H9 (cell line): ENCODE results near the gene DOCK10. TPM values are rescaled to one million over a fixed set of nuclear protein-coding genes. Genes with fewer than 3 reads are reported as not detected.

Experiments used
- DNase-seq: peaks from one replicate; pipeline ENCODE4 v3.0.0-alpha.2; 2017
- H2AFZ ChIP-seq: one replicate; pipeline ENCODE4 v1.6.1; 2013; ENCODE audit warnings: mild to moderate bottlenecking, low read length, control low read depth, moderate library complexity
- H2AK5ac ChIP-seq: 2 replicates; pipeline ENCODE4 v1.6.1; 2013; ENCODE audit warnings: low read length, control low read depth, mixed read lengths; ENCODE audit not compliant: insufficient read length
- H2BK120ac ChIP-seq: one replicate; pipeline ENCODE4 v1.6.1; 2013; ENCODE audit warnings: low read depth, mild to moderate bottlenecking, low read length, control low read depth, inconsistent platforms; ENCODE audit not compliant: poor library complexity, severe bottlenecking
- H2BK12ac ChIP-seq: 2 replicates; pipeline ENCODE4 v1.6.1; 2013; ENCODE audit warnings: low read length, control low read depth, mixed read lengths, low read depth; ENCODE audit not compliant: insufficient read length
- H2BK15ac ChIP-seq: 2 replicates; pipeline ENCODE4 v1.6.1; 2013; ENCODE audit warnings: low read depth, low read length, control low read depth
- H2BK20ac ChIP-seq: one replicate; pipeline ENCODE4 v1.6.1; 2013; ENCODE audit warnings: low read depth, mild to moderate bottlenecking, low read length, control low read depth, inconsistent platforms; ENCODE audit not compliant: poor library complexity, severe bottlenecking
- H2BK5ac ChIP-seq: 2 replicates; pipeline ENCODE4 v1.6.1; 2013; ENCODE audit warnings: low read length, control low read depth, mixed read lengths; ENCODE audit not compliant: insufficient read length
- H3K14ac ChIP-seq: 2 replicates; pipeline ENCODE4 v1.6.1; 2013; ENCODE audit warnings: low read length, control low read depth; ENCODE audit not compliant: insufficient read depth
- H3K18ac ChIP-seq: 2 replicates; pipeline ENCODE4 v1.6.1; 2013; ENCODE audit warnings: low read depth, mild to moderate bottlenecking, mixed read lengths, low read length, control low read depth; ENCODE audit not compliant: insufficient read length
- H3K23ac ChIP-seq: 2 replicates; pipeline ENCODE4 v1.6.1; 2013; ENCODE audit warnings: low read length, control low read depth, mixed read lengths, low read depth; ENCODE audit not compliant: insufficient read length
- H3K23me2 ChIP-seq: 2 replicates; pipeline ENCODE4 v1.6.1; 2013; ENCODE audit warnings: low read depth, mild to moderate bottlenecking, mixed read lengths, low read length, control low read depth; ENCODE audit not compliant: insufficient read length, poor library complexity, severe bottlenecking
- H3K27ac ChIP-seq: 2 replicates; pipeline ENCODE4 v1.5.1; 2013; ENCODE audit warnings: low read length, control low read depth, mixed read lengths, low read depth; ENCODE audit not compliant: insufficient read length
- H3K27me3 ChIP-seq: 2 replicates; pipeline ENCODE4 v1.6.1; 2013; ENCODE audit warnings: low read length, control low read depth, inconsistent platforms; ENCODE audit not compliant: insufficient read depth
- H3K4ac ChIP-seq: 2 replicates; pipeline ENCODE4 v1.6.1; 2013; ENCODE audit warnings: low read depth, mild to moderate bottlenecking, control low read depth, inconsistent platforms, low read length, moderate library complexity
- H3K4me1 ChIP-seq: 2 replicates; pipeline ENCODE4 v1.6.1; 2013; ENCODE audit warnings: low read length, control low read depth, inconsistent platforms; ENCODE audit not compliant: insufficient read depth
- H3K4me2 ChIP-seq: 2 replicates; pipeline ENCODE4 v1.6.1; 2013; ENCODE audit warnings: low read length, control low read depth, mixed read lengths; ENCODE audit not compliant: insufficient read length, insufficient read depth
- H3K56ac ChIP-seq: 2 replicates; pipeline ENCODE4 v1.6.1; 2013; ENCODE audit warnings: low read depth, mild to moderate bottlenecking, mixed read lengths, low read length, control low read depth; ENCODE audit not compliant: insufficient read length
- H3K79me1 ChIP-seq: 2 replicates; pipeline ENCODE4 v1.6.1; 2013; ENCODE audit warnings: low read depth, mild to moderate bottlenecking, moderate library complexity, low read length, control low read depth, inconsistent platforms; ENCODE audit not compliant: insufficient read depth, poor library complexity, severe bottlenecking
- H3K79me2 ChIP-seq: 2 replicates; pipeline ENCODE4 v1.6.1; 2013; ENCODE audit warnings: low read length, control low read depth, inconsistent platforms; ENCODE audit not compliant: insufficient read depth
- H3K9ac ChIP-seq: 2 replicates; pipeline ENCODE4 v1.6.1; 2013; ENCODE audit warnings: low read length, control low read depth, mixed read lengths; ENCODE audit not compliant: insufficient read length; ENCODE audit errors: extremely low read depth
- H3K9me3 ChIP-seq: one replicate; pipeline ENCODE4 v1.6.1; 2013; ENCODE audit warnings: low read depth, low read length, inconsistent platforms; ENCODE audit not compliant: control insufficient read depth
- H3T11ph ChIP-seq: one replicate; pipeline ENCODE4 v1.6.1; 2013; ENCODE audit warnings: mild to moderate bottlenecking, low read length, control low read depth, inconsistent platforms
- H4K20me1 ChIP-seq: one replicate; pipeline ENCODE4 v1.6.1; 2013; ENCODE audit not compliant: control insufficient read depth, insufficient read length, insufficient read depth
- H4K5ac ChIP-seq: 2 replicates; pipeline ENCODE4 v1.6.1; 2013; ENCODE audit warnings: low read depth, mild to moderate bottlenecking, mixed read lengths, low read length, control low read depth; ENCODE audit not compliant: insufficient read length
- H4K8ac ChIP-seq: replicated peaks from 2 replicates; pipeline ENCODE4 v1.6.1; 2013; ENCODE audit warnings: low read length, control low read depth, mixed read lengths, low read depth; ENCODE audit not compliant: insufficient read length
- H4K91ac ChIP-seq: 2 replicates; pipeline ENCODE4 v1.6.1; 2013; ENCODE audit warnings: low read depth, mild to moderate bottlenecking, moderate library complexity, mixed read lengths, low read length, control low read depth; ENCODE audit not compliant: insufficient read length
- H3K27ac Mint-ChIP-seq, 3 experiments: 2 replicates in 2 of 3; 3 replicates in 1 of 3; pipeline ENCODE4 v1.8.0; 2020 to 2021; ENCODE audit warnings: mixed read lengths in 3 of 3, mild to moderate bottlenecking in 1 of 3, moderate library complexity in 1 of 3
- H3K27me3 Mint-ChIP-seq: 2 replicates; pipeline ENCODE4 v1.8.0; 2021; ENCODE audit warnings: low read depth, mild to moderate bottlenecking, moderate library complexity, mixed read lengths
- H3K36me3 Mint-ChIP-seq, 3 experiments: 2 replicates in 2 of 3; 3 replicates in 1 of 3; pipeline ENCODE4 v1.8.0; 2020 to 2021; ENCODE audit warnings: low read depth in 3 of 3, mixed read lengths in 3 of 3; ENCODE audit not compliant: insufficient read depth in 1 of 3
- H3K4me1 Mint-ChIP-seq, 2 experiments: 2 replicates each; pipeline ENCODE4 v1.8.0; 2020; ENCODE audit warnings: mixed read lengths in 2 of 2
- H3K4me3 Mint-ChIP-seq, 2 experiments: 2 replicates in 1 of 2; 3 replicates in 1 of 2; pipeline ENCODE4 v1.8.0; 2020 to 2021; ENCODE audit warnings: mild to moderate bottlenecking in 2 of 2, mixed read lengths in 2 of 2, moderate library complexity in 1 of 2
- H3K9me3 Mint-ChIP-seq, 2 experiments: 2 replicates in 1 of 2; 3 replicates in 1 of 2; pipeline ENCODE4 v1.8.0; 2020; ENCODE audit warnings: mild to moderate bottlenecking in 2 of 2, mixed read lengths in 2 of 2, moderate library complexity in 1 of 2
- WGBS: extraction: QIAGEN DNeasy Blood & Tissue Kit; methylation state at CpG from one replicate; pipeline ENCODE4 v1.1.7; 2013; ENCODE audit warnings: missing lambda C conversion rate, low lambda C conversion rate, mixed read lengths; ENCODE audit not compliant: insufficient read length; ENCODE audit errors: extremely low coverage; 5-methylcytosine and 5-hydroxymethylcytosine counted together
- total RNA-seq: library from RNA; stranded (reverse); gene quantifications from 2 replicates; pipeline ENCODE4 v1.2.1, GENCODE V29; 2021
- TF ChIP-seq, protein P1 (sequence below): fragments of 200-600 bp; sonication (generic); conservative IDR thresholded peaks from 3 replicates; pipeline ENCODE4 v1.8.0; 2021; ENCODE audit warnings: antibody characterized with exemption, mild to moderate bottlenecking

Gene DOCK10
- total RNA-seq, 1 experiment from 2014 or later = 0.79 TPM

DNA sequence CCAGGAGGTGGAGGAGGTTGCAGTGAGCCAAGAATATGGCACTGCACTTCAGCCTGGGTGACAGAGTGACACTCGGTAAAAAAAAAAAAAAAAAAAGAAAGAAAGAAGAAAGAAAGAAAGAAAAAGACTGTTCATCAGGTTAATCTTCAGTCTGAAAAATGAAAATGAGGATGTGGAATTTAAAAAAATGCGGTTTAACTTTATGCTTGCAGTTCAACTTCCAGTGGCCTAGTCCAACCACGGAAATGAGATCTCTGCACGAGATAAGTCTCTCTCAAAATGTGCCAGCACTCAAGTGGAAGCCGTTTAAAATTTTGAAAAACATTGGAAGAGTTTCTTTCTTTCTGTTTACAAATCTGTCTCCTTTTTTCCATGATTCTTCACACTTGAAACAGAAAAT lies 112.1 kb downstream of the DOCK10 start:
- Histone ChIP-seq H4K5ac (no peak overlapping the region), H3K23me2 (no peaks in the 10 kb centered on the region), H3K27ac (no peak overlapping the region), H2BK15ac (no peak overlapping the region), H3K56ac (no peak overlapping the region), H3K23ac (no peak overlapping the region), H2AK5ac (no peak overlapping the region), H3K4me2 (no peak overlapping the region), H3K9me3 (no peaks in the 10 kb centered on the region), H3K79me1 (no peaks in the 10 kb centered on the region), H2BK120ac (no peak overlapping the region), H3K4me1 (peaks cover 4% of the 10 kb centered on the region; the same call in 1 of the 2 replicates), H2BK12ac (no peak overlapping the region), H4K91ac (no peak overlapping the region), H3K79me2 (no peaks in the 10 kb centered on the region), H4K20me1 (no peaks in the 10 kb centered on the region), H2BK5ac (no peak overlapping the region), H3K27me3 (no peaks in the 10 kb centered on the region), H3K9ac (no peak overlapping the region), H3T11ph (no peak overlapping the region), H3K4ac (no peak overlapping the region), H3K14ac (no peak overlapping the region), H3K18ac (no peak overlapping the region), H4K8ac (no peak overlapping the region), H2AFZ (no peak overlapping the region), H2BK20ac (no peak overlapping the region)
- no CpG with 5 or more reads among the region's 5 CpGs for WGBS
- no peak overlapping the region for H3K4me3 Mint-ChIP-seq
- no peaks in the 10 kb centered on the region for H3K9me3 Mint-ChIP-seq
- DNase-seq = no peak
- no peaks in the 10 kb centered on the region for H3K27me3 Mint-ChIP-seq
- H3K4me1 Mint-ChIP-seq = peaks cover 14 to 20% of the 10 kb centered on the region in 2 experiments
- H3K36me3 Mint-ChIP-seq = no peaks in the 10 kb centered on the region
- TF ChIP-seq, protein P1, sequence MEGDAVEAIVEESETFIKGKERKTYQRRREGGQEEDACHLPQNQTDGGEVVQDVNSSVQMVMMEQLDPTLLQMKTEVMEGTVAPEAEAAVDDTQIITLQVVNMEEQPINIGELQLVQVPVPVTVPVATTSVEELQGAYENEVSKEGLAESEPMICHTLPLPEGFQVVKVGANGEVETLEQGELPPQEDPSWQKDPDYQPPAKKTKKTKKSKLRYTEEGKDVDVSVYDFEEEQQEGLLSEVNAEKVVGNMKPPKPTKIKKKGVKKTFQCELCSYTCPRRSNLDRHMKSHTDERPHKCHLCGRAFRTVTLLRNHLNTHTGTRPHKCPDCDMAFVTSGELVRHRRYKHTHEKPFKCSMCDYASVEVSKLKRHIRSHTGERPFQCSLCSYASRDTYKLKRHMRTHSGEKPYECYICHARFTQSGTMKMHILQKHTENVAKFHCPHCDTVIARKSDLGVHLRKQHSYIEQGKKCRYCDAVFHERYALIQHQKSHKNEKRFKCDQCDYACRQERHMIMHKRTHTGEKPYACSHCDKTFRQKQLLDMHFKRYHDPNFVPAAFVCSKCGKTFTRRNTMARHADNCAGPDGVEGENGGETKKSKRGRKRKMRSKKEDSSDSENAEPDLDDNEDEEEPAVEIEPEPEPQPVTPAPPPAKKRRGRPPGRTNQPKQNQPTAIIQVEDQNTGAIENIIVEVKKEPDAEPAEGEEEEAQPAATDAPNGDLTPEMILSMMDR = no peak
- H3K27ac Mint-ChIP-seq = no peak overlapping the region
